ENCODE measurements around the gene CHN1.

- TF ChIP-seq, protein P1, sequence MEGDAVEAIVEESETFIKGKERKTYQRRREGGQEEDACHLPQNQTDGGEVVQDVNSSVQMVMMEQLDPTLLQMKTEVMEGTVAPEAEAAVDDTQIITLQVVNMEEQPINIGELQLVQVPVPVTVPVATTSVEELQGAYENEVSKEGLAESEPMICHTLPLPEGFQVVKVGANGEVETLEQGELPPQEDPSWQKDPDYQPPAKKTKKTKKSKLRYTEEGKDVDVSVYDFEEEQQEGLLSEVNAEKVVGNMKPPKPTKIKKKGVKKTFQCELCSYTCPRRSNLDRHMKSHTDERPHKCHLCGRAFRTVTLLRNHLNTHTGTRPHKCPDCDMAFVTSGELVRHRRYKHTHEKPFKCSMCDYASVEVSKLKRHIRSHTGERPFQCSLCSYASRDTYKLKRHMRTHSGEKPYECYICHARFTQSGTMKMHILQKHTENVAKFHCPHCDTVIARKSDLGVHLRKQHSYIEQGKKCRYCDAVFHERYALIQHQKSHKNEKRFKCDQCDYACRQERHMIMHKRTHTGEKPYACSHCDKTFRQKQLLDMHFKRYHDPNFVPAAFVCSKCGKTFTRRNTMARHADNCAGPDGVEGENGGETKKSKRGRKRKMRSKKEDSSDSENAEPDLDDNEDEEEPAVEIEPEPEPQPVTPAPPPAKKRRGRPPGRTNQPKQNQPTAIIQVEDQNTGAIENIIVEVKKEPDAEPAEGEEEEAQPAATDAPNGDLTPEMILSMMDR (IDR thresholded peaks at IDR 0.05) = no peak
- TF ChIP-seq ZFX (IDR thresholded peaks at IDR 0.05; ENCODE audit: borderline replicate concordance) = no peak
Measured at GRCh38 chr2:174939046-174939445, 66.1 kb downstream of the CHN1 start.

Measured in 22Rv1 (cell line).